Measurements from ENCODE around the gene DDX51.

DNA sequence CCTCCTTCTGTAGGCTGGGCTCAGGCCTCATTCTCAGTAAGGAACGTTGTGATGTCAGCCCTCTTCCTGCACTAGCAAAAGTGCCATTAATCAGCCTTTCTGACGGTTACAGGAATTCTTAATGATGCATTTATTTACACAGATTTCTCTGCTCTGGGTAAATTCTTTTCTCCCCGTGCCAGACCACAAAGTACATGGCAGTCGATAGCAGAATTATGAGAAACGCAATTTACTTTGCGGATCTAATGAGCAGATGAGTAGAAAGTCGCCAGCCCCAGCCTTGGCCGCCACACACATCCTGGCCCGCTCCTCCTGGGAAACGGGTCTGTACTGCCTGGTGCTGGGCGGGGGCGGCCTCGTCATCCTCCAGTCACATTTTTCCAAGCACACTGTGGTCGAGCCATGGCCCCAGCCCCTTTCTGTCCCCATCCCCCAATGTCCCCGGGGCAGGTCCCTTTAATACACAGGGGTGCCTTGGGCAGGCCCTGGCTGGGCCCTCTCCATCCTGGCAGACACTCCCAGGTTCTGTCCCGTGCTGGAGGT lies 26.0 kb upstream of the DDX51 start:
- TF ChIP-seq, protein P1, sequence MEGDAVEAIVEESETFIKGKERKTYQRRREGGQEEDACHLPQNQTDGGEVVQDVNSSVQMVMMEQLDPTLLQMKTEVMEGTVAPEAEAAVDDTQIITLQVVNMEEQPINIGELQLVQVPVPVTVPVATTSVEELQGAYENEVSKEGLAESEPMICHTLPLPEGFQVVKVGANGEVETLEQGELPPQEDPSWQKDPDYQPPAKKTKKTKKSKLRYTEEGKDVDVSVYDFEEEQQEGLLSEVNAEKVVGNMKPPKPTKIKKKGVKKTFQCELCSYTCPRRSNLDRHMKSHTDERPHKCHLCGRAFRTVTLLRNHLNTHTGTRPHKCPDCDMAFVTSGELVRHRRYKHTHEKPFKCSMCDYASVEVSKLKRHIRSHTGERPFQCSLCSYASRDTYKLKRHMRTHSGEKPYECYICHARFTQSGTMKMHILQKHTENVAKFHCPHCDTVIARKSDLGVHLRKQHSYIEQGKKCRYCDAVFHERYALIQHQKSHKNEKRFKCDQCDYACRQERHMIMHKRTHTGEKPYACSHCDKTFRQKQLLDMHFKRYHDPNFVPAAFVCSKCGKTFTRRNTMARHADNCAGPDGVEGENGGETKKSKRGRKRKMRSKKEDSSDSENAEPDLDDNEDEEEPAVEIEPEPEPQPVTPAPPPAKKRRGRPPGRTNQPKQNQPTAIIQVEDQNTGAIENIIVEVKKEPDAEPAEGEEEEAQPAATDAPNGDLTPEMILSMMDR (conservative IDR thresholded peaks at IDR 0.05; ENCODE audit: low read depth, low read length) = no peak
- TF ChIP-seq POLR2A (IDR thresholded peaks at IDR 0.05; ENCODE audit: low read depth, low read length) (no peak), RCOR1 (IDR thresholded peaks at IDR 0.05; ENCODE audit: insufficient replicate concordance, low read length) (no peak), CEBPB (IDR thresholded peaks at IDR 0.05; ENCODE audit: low read depth, low read length) (no peak), RAD21 (IDR thresholded peaks at IDR 0.05; ENCODE audit: low read length) (no peak), CHD1 (IDR thresholded peaks at IDR 0.05; ENCODE audit: low read depth, low read length) (no peak), BHLHE40 (IDR thresholded peaks at IDR 0.05; ENCODE audit: low read depth, low read length) (peak; percentile 25; the same call in 1 of the 2 replicates), MAFK (IDR thresholded peaks at IDR 0.05; ENCODE audit: low read depth, low read length) (no peak)
- TF ChIP-seq, protein P2, sequence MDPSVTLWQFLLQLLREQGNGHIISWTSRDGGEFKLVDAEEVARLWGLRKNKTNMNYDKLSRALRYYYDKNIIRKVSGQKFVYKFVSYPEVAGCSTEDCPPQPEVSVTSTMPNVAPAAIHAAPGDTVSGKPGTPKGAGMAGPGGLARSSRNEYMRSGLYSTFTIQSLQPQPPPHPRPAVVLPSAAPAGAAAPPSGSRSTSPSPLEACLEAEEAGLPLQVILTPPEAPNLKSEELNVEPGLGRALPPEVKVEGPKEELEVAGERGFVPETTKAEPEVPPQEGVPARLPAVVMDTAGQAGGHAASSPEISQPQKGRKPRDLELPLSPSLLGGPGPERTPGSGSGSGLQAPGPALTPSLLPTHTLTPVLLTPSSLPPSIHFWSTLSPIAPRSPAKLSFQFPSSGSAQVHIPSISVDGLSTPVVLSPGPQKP (IDR thresholded peaks at IDR 0.05; ENCODE audit: borderline replicate concordance, low read depth, low read length) = no peak
